ENCODE data around the gene INPP4B.

The INPP4B gene

GRCh38 chr4:142846108-142846728 is at the start of gene INPP4B:
Gene INPP4B (minus strand): TSS chr4:142846301.
- peak; percentile 5 to 10 for DNase-seq

- no peak for DNase-seq
These were observed 46.9 kb upstream of the INPP4B start for GRCh38 chr4:142893012-142893411.

- DNase-seq = no peak
These were observed 40.5 kb upstream of the INPP4B start for GRCh38 chr4:142886566-142886965.

- peak; percentile 2 to 5 for DNase-seq
These were observed 37.1 kb upstream of the INPP4B start for GRCh38 chr4:142883040-142883832.

- no peak for DNase-seq
These were observed 36.1 kb upstream of the INPP4B start for GRCh38 chr4:142882159-142882558.

- no peak for DNase-seq
These were observed 35.2 kb upstream of the INPP4B start for GRCh38 chr4:142881331-142881730.

GRCh38 chr4:142875117-142875516 is 29.0 kb upstream of the INPP4B start:
- no peak for DNase-seq

GRCh38 chr4:142874684-142875083 is 28.6 kb upstream of the INPP4B start:
- DNase-seq = no peak

GRCh38 chr4:142866685-142867084 is 20.6 kb upstream of the INPP4B start:
- DNase-seq = no peak

GRCh38 chr4:142861351-142861750 is 15.2 kb upstream of the INPP4B start:
- DNase-seq = no peak

GRCh38 chr4:142858965-142859364 is 12.9 kb upstream of the INPP4B start:
- DNase-seq = no peak

GRCh38 chr4:142858446-142858845 is 12.3 kb upstream of the INPP4B start:
- DNase-seq = no peak

GRCh38 chr4:142856576-142856975 is 10.5 kb upstream of the INPP4B start:
- DNase-seq = no peak

GRCh38 chr4:142850478-142850877 is 4.4 kb upstream of the INPP4B start:
- DNase-seq = no peak

- DNase-seq = no peak
These were observed 862 bp upstream of the INPP4B start for GRCh38 chr4:142846729-142847596.

- DNase-seq = no peak
These were observed 601 bp downstream of the INPP4B start for GRCh38 chr4:142845293-142846107.

- DNase-seq = no peak
These were observed 1.3 kb downstream of the INPP4B start for GRCh38 chr4:142844782-142845181.

- peak in 1 of 2 donors; percentile 49 for DNase-seq
These were observed 5.5 kb downstream of the INPP4B start for GRCh38 chr4:142840516-142841123.

- DNase-seq = no peak
These were observed 7.3 kb downstream of the INPP4B start for GRCh38 chr4:142838778-142839177.

GRCh38 chr4:142832022-142832421 is 14.1 kb downstream of the INPP4B start:
- DNase-seq = no peak

GRCh38 chr4:142826503-142827241 is 19.4 kb downstream of the INPP4B start:
- DNase-seq = no peak

Data from inflammatory macrophage treated with lipopolysaccharide for 1 hour (primary cell).